Measurements from ENCODE around the gene DOK3. TPM values are rescaled to one million over a fixed set of nuclear protein-coding genes. Genes with fewer than 3 reads are reported as not detected.
"Not testable (repeated sequence)": the region's sequence is repeated elsewhere in the genome, so short reads cannot be mapped to it uniquely, and the experiment has no call there.

The DOK3 gene
- total RNA-seq, 1 donor from 2014 or later, result 5.7 TPM

GRCh38 chr5:177536386-177536785, 26.8 kb upstream of the DOK3 start:
- Histone ChIP-seq H3K4me3 (ENCODE audit: low read length in 3 of 3) (no peak overlapping the region), H3K27me3 (ENCODE audit: control insufficient read depth in 3 of 3, insufficient read depth in 3 of 3, low read length in 3 of 3) (no peaks in the 10 kb centered on the region), H3K9ac (ENCODE audit: low read depth in 1 of 3, low read length in 3 of 3) (peak overlapping the region; percentile 17 to 74 (median 36)), H3K27ac (ENCODE audit: low read depth, low read length) (peak overlapping the region; percentile 83), H3K36me3 (ENCODE audit: control insufficient read depth in 3 of 3, insufficient read depth in 3 of 3, low read length in 3 of 3) (peaks cover 30 to 49% (median 36%) of the 10 kb centered on the region in 3 donors), H3K9me3 (ENCODE audit: control insufficient read depth in 3 of 3, low read length in 3 of 3) (no peaks in the 10 kb centered on the region), H3K4me1 (ENCODE audit: control insufficient read depth in 3 of 3, insufficient read depth in 3 of 3, low read length in 3 of 3) (peaks cover 59 to 80% (median 73%) of the 10 kb centered on the region in 3 donors)

GRCh38 chr5:177535125-177535524, 25.5 kb upstream of the DOK3 start:
- Histone ChIP-seq H3K4me1 (ENCODE audit: control insufficient read depth in 3 of 3, insufficient read depth in 3 of 3, low read length in 3 of 3) (peaks cover 59 to 76% (median 69%) of the 10 kb centered on the region in 3 donors), H3K27me3 (ENCODE audit: control insufficient read depth in 3 of 3, insufficient read depth in 3 of 3, low read length in 3 of 3) (no peaks in the 10 kb centered on the region), H3K4me3 (ENCODE audit: low read length in 3 of 3) (no peak overlapping the region), H3K9ac (ENCODE audit: low read depth in 1 of 3, low read length in 3 of 3) (peak overlapping the region in 2 of 3 donors; percentile 4 to 56), H3K27ac (ENCODE audit: low read depth, low read length) (peak overlapping the region; percentile 65), H3K36me3 (ENCODE audit: control insufficient read depth in 3 of 3, insufficient read depth in 3 of 3, low read length in 3 of 3) (peaks cover 41 to 58% (median 47%) of the 10 kb centered on the region in 3 donors), H3K9me3 (ENCODE audit: control insufficient read depth in 3 of 3, low read length in 3 of 3) (no peaks in the 10 kb centered on the region)

- peak overlapping the region; percentile 65 for H3K27ac ChIP-seq (ENCODE audit: low read depth, low read length)
- H3K4me1 ChIP-seq (ENCODE audit: control insufficient read depth in 3 of 3, insufficient read depth in 3 of 3, low read length in 3 of 3), result peaks cover 54 to 71% (median 71%) of the 10 kb centered on the region in 3 donors
- H3K27me3 ChIP-seq (ENCODE audit: control insufficient read depth in 3 of 3, insufficient read depth in 3 of 3, low read length in 3 of 3); H3K4me3 ChIP-seq (ENCODE audit: low read length in 3 of 3); H3K9me3 ChIP-seq (ENCODE audit: control insufficient read depth in 3 of 3, low read length in 3 of 3): not testable (repeated sequence)
- peaks cover 48 to 65% (median 54%) of the 10 kb centered on the region in 3 donors for H3K36me3 ChIP-seq (ENCODE audit: control insufficient read depth in 3 of 3, insufficient read depth in 3 of 3, low read length in 3 of 3)
- H3K9ac ChIP-seq (ENCODE audit: low read depth in 1 of 3, low read length in 3 of 3), result peak overlapping the region; percentile 43 to 62 (median 56)
Observed at GRCh38 chr5:177534433-177534832, 24.8 kb upstream of the DOK3 start.

- Histone ChIP-seq H3K27ac (ENCODE audit: low read depth, low read length) (no peak overlapping the region), H3K36me3 (ENCODE audit: control insufficient read depth in 3 of 3, insufficient read depth in 3 of 3, low read length in 3 of 3) (peaks cover 67 to 75% (median 69%) of the 10 kb centered on the region in 3 donors), H3K4me3 (ENCODE audit: low read length in 3 of 3) (no peak overlapping the region)
Observed at GRCh38 chr5:177531209-177531940, 21.7 kb upstream of the DOK3 start.

GRCh38 chr5:177530638-177531037, 21.0 kb upstream of the DOK3 start:
- H3K27me3 ChIP-seq (ENCODE audit: control insufficient read depth in 3 of 3, insufficient read depth in 3 of 3, low read length in 3 of 3), result no peaks in the 10 kb centered on the region
- no peaks in the 10 kb centered on the region for H3K9me3 ChIP-seq (ENCODE audit: control insufficient read depth in 3 of 3, low read length in 3 of 3)
- H3K4me1 ChIP-seq (ENCODE audit: control insufficient read depth in 3 of 3, insufficient read depth in 3 of 3, low read length in 3 of 3), result peaks cover 23 to 64% (median 55%) of the 10 kb centered on the region in 3 donors
- H3K9ac ChIP-seq (ENCODE audit: low read depth in 1 of 3, low read length in 3 of 3), result peak overlapping the region in 2 of 3 donors; percentile 40 to 63
- peaks cover 63 to 76% (median 69%) of the 10 kb centered on the region in 3 donors for H3K36me3 ChIP-seq (ENCODE audit: control insufficient read depth in 3 of 3, insufficient read depth in 3 of 3, low read length in 3 of 3)
- no peak overlapping the region for H3K4me3 ChIP-seq (ENCODE audit: low read length in 3 of 3)
- H3K27ac ChIP-seq (ENCODE audit: low read depth, low read length), result no peak overlapping the region

More at GRCh38 chr5:177531209-177531940, 21.7 kb upstream of the DOK3 start:
- no peaks in the 10 kb centered on the region for H3K9me3 ChIP-seq (ENCODE audit: control insufficient read depth in 3 of 3, low read length in 3 of 3)
- no peaks in the 10 kb centered on the region for H3K27me3 ChIP-seq (ENCODE audit: control insufficient read depth in 3 of 3, insufficient read depth in 3 of 3, low read length in 3 of 3)
- peaks cover 27 to 64% (median 54%) of the 10 kb centered on the region in 3 donors for H3K4me1 ChIP-seq (ENCODE audit: control insufficient read depth in 3 of 3, insufficient read depth in 3 of 3, low read length in 3 of 3)
- peak overlapping the region in 1 of 3 donors; percentile 63 for H3K9ac ChIP-seq (ENCODE audit: low read depth in 1 of 3, low read length in 3 of 3)

GRCh38 chr5:177529247-177530203, 19.9 kb upstream of the DOK3 start:
- H3K9me3 ChIP-seq (ENCODE audit: control insufficient read depth in 3 of 3, low read length in 3 of 3), result no peaks in the 10 kb centered on the region
- no peak overlapping the region for H3K9ac ChIP-seq (ENCODE audit: low read depth in 1 of 3, low read length in 3 of 3)
- H3K36me3 ChIP-seq (ENCODE audit: control insufficient read depth in 3 of 3, insufficient read depth in 3 of 3, low read length in 3 of 3), result peaks cover 72 to 82% (median 74%) of the 10 kb centered on the region in 3 donors
- H3K27ac ChIP-seq (ENCODE audit: low read depth, low read length), result no peak overlapping the region
- H3K4me1 ChIP-seq (ENCODE audit: control insufficient read depth in 3 of 3, insufficient read depth in 3 of 3, low read length in 3 of 3), result peaks cover 24 to 65% (median 56%) of the 10 kb centered on the region in 3 donors
- no peak overlapping the region for H3K4me3 ChIP-seq (ENCODE audit: low read length in 3 of 3)
- H3K27me3 ChIP-seq (ENCODE audit: control insufficient read depth in 3 of 3, insufficient read depth in 3 of 3, low read length in 3 of 3), result no peaks in the 10 kb centered on the region

GRCh38 chr5:177528631-177529030, 19.0 kb upstream of the DOK3 start:
- H3K36me3 ChIP-seq (ENCODE audit: control insufficient read depth in 3 of 3, insufficient read depth in 3 of 3, low read length in 3 of 3), result peaks cover 78 to 86% (median 79%) of the 10 kb centered on the region in 3 donors
- H3K4me1 ChIP-seq (ENCODE audit: control insufficient read depth in 3 of 3, insufficient read depth in 3 of 3, low read length in 3 of 3), result peaks cover 24 to 68% (median 59%) of the 10 kb centered on the region in 3 donors
- H3K27me3 ChIP-seq (ENCODE audit: control insufficient read depth in 3 of 3, insufficient read depth in 3 of 3, low read length in 3 of 3), result no peaks in the 10 kb centered on the region
- H3K9me3 ChIP-seq (ENCODE audit: control insufficient read depth in 3 of 3, low read length in 3 of 3), result no peaks in the 10 kb centered on the region
- no peak overlapping the region for H3K27ac ChIP-seq (ENCODE audit: low read depth, low read length)
- no peak overlapping the region for H3K9ac ChIP-seq (ENCODE audit: low read depth in 1 of 3, low read length in 3 of 3)
- H3K4me3 ChIP-seq (ENCODE audit: low read length in 3 of 3), result no peak overlapping the region

- peaks cover 75 to 82% (median 76%) of the 10 kb centered on the region in 3 donors for H3K36me3 ChIP-seq (ENCODE audit: control insufficient read depth in 3 of 3, insufficient read depth in 3 of 3, low read length in 3 of 3)
- no peaks in the 10 kb centered on the region for H3K9me3 ChIP-seq (ENCODE audit: control insufficient read depth in 3 of 3, low read length in 3 of 3)
- no peaks in the 10 kb centered on the region for H3K27me3 ChIP-seq (ENCODE audit: control insufficient read depth in 3 of 3, insufficient read depth in 3 of 3, low read length in 3 of 3)
- H3K4me3 ChIP-seq (ENCODE audit: low read length in 3 of 3), result no peak overlapping the region
- H3K27ac ChIP-seq (ENCODE audit: low read depth, low read length), result no peak overlapping the region
- H3K9ac ChIP-seq (ENCODE audit: low read depth in 1 of 3, low read length in 3 of 3), result no peak overlapping the region
- H3K4me1 ChIP-seq (ENCODE audit: control insufficient read depth in 3 of 3, insufficient read depth in 3 of 3, low read length in 3 of 3), result peaks cover 22 to 62% (median 54%) of the 10 kb centered on the region in 3 donors
Observed at GRCh38 chr5:177527595-177527994, 18.0 kb upstream of the DOK3 start.

GRCh38 chr5:177526791-177527190, 17.2 kb upstream of the DOK3 start:
- Histone ChIP-seq H3K36me3 (ENCODE audit: control insufficient read depth in 3 of 3, insufficient read depth in 3 of 3, low read length in 3 of 3) (peaks cover 68 to 79% (median 73%) of the 10 kb centered on the region in 3 donors), H3K4me3 (ENCODE audit: low read length in 3 of 3) (no peak overlapping the region), H3K9me3 (ENCODE audit: control insufficient read depth in 3 of 3, low read length in 3 of 3) (no peaks in the 10 kb centered on the region), H3K9ac (ENCODE audit: low read depth in 1 of 3, low read length in 3 of 3) (no peak overlapping the region), H3K27ac (ENCODE audit: low read depth, low read length) (peak overlapping the region; percentile 68), H3K27me3 (ENCODE audit: control insufficient read depth in 3 of 3, insufficient read depth in 3 of 3, low read length in 3 of 3) (no peaks in the 10 kb centered on the region), H3K4me1 (ENCODE audit: control insufficient read depth in 3 of 3, insufficient read depth in 3 of 3, low read length in 3 of 3) (peaks cover 22 to 60% (median 54%) of the 10 kb centered on the region in 3 donors)
